ENCODE results near the gene SNAPC4. TPM values are rescaled to one million over a fixed set of nuclear protein-coding genes. Genes with fewer than 3 reads are reported as not detected.
"Not testable (repeated sequence)": the region's sequence is repeated elsewhere in the genome, so short reads cannot be mapped to it uniquely, and the experiment has no call there.

SNAPC4 gene
- total RNA-seq, 1 donor from 2014 or later, result 3.2 TPM

DNA sequence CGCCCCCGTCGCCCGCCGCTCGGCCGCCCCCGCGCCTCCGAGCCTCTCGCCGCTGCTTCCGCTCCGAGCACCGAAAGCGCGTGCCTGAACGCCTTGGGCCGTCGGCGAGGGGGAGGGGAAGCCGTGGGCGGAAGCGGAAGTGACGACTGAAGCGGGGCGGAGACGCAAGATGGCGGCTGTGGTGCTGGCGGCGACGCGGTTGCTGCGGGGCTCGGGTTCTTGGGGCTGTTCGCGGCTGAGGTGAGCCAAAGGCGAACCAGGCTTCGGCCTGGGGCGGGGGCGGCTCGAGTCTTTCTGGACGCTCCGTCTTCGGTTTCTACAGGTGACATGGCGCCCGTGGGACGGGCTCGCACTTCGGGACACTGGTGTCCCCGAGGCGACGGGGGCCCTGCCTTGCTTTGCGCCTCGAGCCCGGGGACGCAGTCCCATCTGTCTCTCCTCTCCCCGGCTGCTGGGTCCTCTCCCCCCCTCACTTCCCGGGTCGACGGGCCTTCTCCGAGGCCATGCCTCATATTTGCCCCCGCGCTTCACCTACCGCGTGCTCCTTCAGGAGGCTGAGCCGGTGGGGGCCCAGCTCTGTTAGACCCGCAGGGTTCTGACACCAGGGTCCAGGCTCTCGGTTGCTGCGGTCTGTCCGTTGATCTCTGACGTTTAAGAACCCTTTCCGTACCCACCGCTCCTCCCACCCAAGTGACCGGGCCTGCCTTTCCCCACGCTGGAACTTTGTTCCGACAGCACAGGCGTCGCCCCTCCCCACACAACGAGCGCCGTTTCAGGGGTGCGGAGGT is 10.7 kb upstream of the SNAPC4 start, which contains the start of the genes ENTR1 and PMPCA:
Gene ENTR1 (minus strand): TSS at position 115 of the 788 bp plus-strand sequence. CDS start 217 bp downstream, outside the sequence.
Gene PMPCA (plus strand): TSS at position 159 of the 788 bp plus-strand sequence. CDS start 11 bp downstream, at position 170.
- Histone ChIP-seq H3K9me3 (no peaks in the 10 kb centered on the region), H3K36me3 (peaks cover 0 to 46% of the 10 kb centered on the region in 2 donors), H3K27me3 (no peaks in the 10 kb centered on the region), H3K4me3 (peak within 1 kb of the TSS; percentile 76 to 89), H3K4me1 (peaks cover 36% of the 10 kb centered on the region), H3K27ac (peak within 1 kb of the TSS; percentile 73)
- no peak for DNase-seq (ENCODE audit: extremely low spot score in 2 of 2)
- intact Hi-C loops (cut with DNase I), result no loop called here
- TF ChIP-seq POLR2AphosphoS5 (IDR thresholded peaks at IDR 0.05; ENCODE audit: insufficient read depth in 1 of 2, low read depth in 1 of 2) (peak; percentile 76 to 94), POLR2A (IDR thresholded peaks at IDR 0.05) (peak in 1 of 2 donors; percentile 75)
- TF ChIP-seq, protein P1, sequence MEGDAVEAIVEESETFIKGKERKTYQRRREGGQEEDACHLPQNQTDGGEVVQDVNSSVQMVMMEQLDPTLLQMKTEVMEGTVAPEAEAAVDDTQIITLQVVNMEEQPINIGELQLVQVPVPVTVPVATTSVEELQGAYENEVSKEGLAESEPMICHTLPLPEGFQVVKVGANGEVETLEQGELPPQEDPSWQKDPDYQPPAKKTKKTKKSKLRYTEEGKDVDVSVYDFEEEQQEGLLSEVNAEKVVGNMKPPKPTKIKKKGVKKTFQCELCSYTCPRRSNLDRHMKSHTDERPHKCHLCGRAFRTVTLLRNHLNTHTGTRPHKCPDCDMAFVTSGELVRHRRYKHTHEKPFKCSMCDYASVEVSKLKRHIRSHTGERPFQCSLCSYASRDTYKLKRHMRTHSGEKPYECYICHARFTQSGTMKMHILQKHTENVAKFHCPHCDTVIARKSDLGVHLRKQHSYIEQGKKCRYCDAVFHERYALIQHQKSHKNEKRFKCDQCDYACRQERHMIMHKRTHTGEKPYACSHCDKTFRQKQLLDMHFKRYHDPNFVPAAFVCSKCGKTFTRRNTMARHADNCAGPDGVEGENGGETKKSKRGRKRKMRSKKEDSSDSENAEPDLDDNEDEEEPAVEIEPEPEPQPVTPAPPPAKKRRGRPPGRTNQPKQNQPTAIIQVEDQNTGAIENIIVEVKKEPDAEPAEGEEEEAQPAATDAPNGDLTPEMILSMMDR (IDR thresholded peaks at IDR 0.05), result no peak

DNA sequence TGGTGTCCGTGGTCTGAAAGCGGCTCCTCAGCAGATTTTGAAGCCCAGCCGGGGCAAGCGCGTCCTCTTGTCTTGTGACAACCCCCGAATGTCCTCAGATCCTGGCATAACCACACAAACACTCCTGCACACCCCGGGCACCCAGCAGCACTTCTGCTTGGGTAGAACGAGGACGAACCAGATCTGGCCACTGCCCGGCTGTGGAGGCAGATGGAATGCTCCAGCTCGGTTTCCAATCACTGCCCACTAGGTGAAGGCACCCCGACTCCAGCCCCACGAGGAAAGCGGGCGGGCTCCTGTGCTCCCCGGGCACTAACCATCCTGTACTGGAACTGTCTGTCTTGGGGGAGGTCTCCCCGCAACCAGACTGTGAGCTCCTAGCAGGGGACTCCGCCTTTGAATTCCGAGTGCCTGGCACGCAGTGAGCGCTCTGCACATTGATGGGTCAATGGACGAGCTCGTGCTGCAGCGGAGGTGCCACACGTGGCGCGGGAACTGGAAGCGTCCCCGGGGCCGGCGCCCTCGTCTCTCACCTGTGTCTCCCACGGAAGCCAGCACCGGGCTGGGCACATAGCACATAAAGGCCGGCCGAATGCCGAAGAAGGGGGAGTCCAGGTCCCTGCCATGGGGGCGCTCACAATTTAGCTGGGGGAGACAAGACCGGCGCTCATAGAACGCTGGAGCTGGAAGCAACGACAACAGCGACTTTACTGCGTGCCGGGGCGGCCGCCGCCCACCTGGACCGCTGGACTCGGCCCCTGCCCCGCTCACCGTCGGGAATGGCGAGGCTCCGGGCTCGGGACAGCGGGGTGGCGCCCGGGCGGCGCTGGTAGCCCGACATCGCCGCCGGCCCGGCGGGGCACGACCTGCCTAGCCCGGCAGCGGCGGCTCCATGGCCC is 9.8 kb upstream of the SNAPC4 start:
- intact Hi-C loops (cut with DNase I), result loop anchor here (10.0 kb wide), 1 partner anchor 95 kb away; no protein-coding TSS in a partner anchor
- Histone ChIP-seq H3K27me3 (no peaks in the 10 kb centered on the region), H3K4me3 (peak overlapping the region; percentile 76 to 89), H3K27ac (peak overlapping the region; percentile 62), H3K4me1 (peaks cover 36% of the 10 kb centered on the region), H3K9me3 (no peaks in the 10 kb centered on the region), H3K36me3 (peaks cover 0 to 44% of the 10 kb centered on the region in 2 donors)
- TF ChIP-seq, protein P1 (IDR thresholded peaks at IDR 0.05), result no peak
- no peak for TF ChIP-seq POLR2AphosphoS5 (IDR thresholded peaks at IDR 0.05; ENCODE audit: insufficient read depth in 1 of 2, low read depth in 1 of 2)
- TF ChIP-seq POLR2A (IDR thresholded peaks at IDR 0.05), result no peak
- no peak for DNase-seq (ENCODE audit: extremely low spot score in 2 of 2)

DNA sequence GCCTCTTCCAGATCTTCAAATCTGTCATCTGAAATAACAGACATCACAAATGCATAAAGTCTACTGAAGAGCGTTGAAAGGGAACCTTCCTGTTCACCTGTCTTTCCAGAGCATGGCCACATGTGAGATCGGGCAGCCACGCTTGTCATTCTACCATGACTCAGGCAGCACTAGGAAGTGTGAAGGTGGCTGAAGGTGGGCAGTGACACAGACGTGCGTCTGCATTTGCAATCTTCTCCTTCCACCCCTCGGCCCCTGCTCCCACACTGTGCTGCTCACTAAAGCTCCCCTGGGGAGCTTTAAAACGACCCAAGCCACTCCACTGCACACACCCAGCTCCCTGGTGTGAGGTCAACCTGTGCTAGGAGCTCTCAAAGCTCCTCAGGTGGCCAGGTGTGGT is 7.9 kb upstream of the SNAPC4 start:
- H3K36me3 ChIP-seq, result peaks cover 0 to 25% of the 10 kb centered on the region in 2 donors
- no peaks in the 10 kb centered on the region for H3K9me3 ChIP-seq
- intact Hi-C loops (cut with DNase I), result loop anchor here (10.0 kb wide), 1 partner anchor 93 kb away; no protein-coding TSS in a partner anchor
- H3K27me3 ChIP-seq, result no peaks in the 10 kb centered on the region
- no peak for DNase-seq (ENCODE audit: extremely low spot score in 2 of 2)
- H3K27ac ChIP-seq, result no peak overlapping the region
- H3K4me1 ChIP-seq, result peaks cover 36% of the 10 kb centered on the region
- TF ChIP-seq POLR2AphosphoS5 (IDR thresholded peaks at IDR 0.05; ENCODE audit: insufficient read depth in 1 of 2, low read depth in 1 of 2) (no peak), POLR2A (IDR thresholded peaks at IDR 0.05) (no peak)
- TF ChIP-seq, protein P1 (IDR thresholded peaks at IDR 0.05), result no peak
- H3K4me3 ChIP-seq, result no peak overlapping the region

DNA sequence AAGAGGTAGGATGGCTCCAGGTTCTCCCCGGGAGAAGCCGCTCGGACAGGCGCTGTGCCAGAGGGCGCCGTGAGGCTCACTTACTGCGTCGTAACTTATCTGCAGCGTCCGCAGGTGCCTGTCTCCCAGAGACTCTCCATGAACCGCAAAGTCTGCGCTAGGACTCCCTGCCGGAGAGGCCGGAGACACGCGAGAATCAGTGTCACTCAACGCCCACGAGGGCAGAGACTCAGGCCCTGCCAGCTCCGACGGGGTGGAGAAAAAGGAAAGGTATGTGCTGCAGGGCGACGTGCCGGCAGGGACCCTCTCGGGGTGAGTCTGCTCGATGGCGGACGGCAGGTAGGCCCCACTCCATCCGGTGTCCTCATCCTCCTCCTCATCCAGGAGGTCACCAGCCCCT is 7.1 kb upstream of the SNAPC4 start:
- intact Hi-C loops (cut with DNase I), result loop anchor here (10.0 kb wide), 1 partner anchor 92 kb away; no protein-coding TSS in a partner anchor
- not testable (repeated sequence) for DNase-seq (ENCODE audit: extremely low spot score in 2 of 2); H3K27ac ChIP-seq; H3K4me3 ChIP-seq; H3K27me3 ChIP-seq; H3K9me3 ChIP-seq
- H3K36me3 ChIP-seq, result peaks cover 0 to 22% of the 10 kb centered on the region in 2 donors
- peaks cover 31% of the 10 kb centered on the region for H3K4me1 ChIP-seq

DNA sequence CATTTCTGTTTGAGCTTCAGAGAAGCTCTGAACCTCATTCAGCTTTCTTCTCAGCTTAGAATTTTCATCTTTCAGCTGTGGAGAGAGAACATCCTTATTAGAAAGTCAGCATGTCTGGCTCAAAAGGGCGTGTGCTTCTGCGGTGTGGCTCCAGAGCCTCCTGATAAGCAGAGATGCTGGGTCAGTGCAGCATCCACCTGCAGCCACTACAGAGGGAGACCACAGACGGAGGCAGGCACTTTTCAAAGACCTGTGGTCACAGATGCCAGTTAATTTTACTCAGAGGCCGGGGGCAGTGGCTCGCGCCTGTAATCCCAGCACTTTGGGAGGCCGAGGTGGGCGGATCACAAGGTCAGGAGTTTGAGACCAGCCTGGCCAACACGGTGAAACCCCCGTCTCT is 5.9 kb upstream of the SNAPC4 start:
- intact Hi-C loops (cut with DNase I), result loop anchor here (10.0 kb wide), 1 partner anchor 91 kb away; no protein-coding TSS in a partner anchor
- H3K9me3 ChIP-seq; DNase-seq (ENCODE audit: extremely low spot score in 2 of 2); H3K4me3 ChIP-seq; H3K27ac ChIP-seq; H3K27me3 ChIP-seq: not testable (repeated sequence)
- peaks cover 19% of the 10 kb centered on the region for H3K4me1 ChIP-seq
- peaks cover 0 to 22% of the 10 kb centered on the region in 2 donors for H3K36me3 ChIP-seq

All from vagina (tissue), 2 donors.